SK-N-SH treated with all-trans-retinoic acid at 6 μM for 48 hours (cell line): ENCODE results near the gene MLYCD.

Source experiments
- ATAC-seq: fragments of 200-7000 bp; cut with Tn5 transposase; 3 replicates; pipeline ENCODE4 v1.9.1; 2020; ENCODE audit warnings: mild to moderate bottlenecking, moderate library complexity
- ARNTL ChIP-seq: fragments of 450-650 bp; formaldehyde crosslinking; IDR thresholded peaks from 2 replicates; pipeline ENCODE4 v1.5.0; 2020; ENCODE audit warnings: low read depth, mild to moderate bottlenecking, moderate library complexity, borderline replicate concordance
- BACH2 ChIP-seq: fragments of 250-450 bp; sonication (Bioruptor Pico); IDR thresholded peaks from 2 replicates; pipeline ENCODE4 v1.9.0; 2021; ENCODE audit warnings: mild to moderate bottlenecking, borderline replicate concordance
- CREB5 ChIP-seq: fragments of 250-450 bp; sonication (Bioruptor Pico); IDR thresholded peaks from 2 replicates; pipeline ENCODE4 v1.5.1; 2020; ENCODE audit warnings: low read depth, mild to moderate bottlenecking, moderate library complexity
- CSDC2 ChIP-seq: fragments of 250-450 bp; sonication (Bioruptor Pico); IDR thresholded peaks from 2 replicates; pipeline ENCODE4 v1.5.0; 2020; ENCODE audit warnings: mild to moderate bottlenecking, moderate library complexity
- CSRNP3 ChIP-seq: fragments of 250-450 bp; sonication (Bioruptor Pico); IDR thresholded peaks from 2 replicates; pipeline ENCODE4 v1.5.1; 2021; ENCODE audit warnings: mild to moderate bottlenecking, moderate library complexity
- ESRRG ChIP-seq: fragments of 250-450 bp; sonication (Bioruptor Pico); IDR thresholded peaks from 2 replicates; pipeline ENCODE4 v1.6.1; 2021; ENCODE audit warnings: mild to moderate bottlenecking
- ISL1 ChIP-seq: fragments of 250-450 bp; sonication (Bioruptor Pico); IDR thresholded peaks from 2 replicates; pipeline ENCODE4 v2.1.2; 2022; ENCODE audit warnings: mild to moderate bottlenecking, moderate library complexity
- OSR1 ChIP-seq: fragments of 250-450 bp; sonication (Bioruptor Pico); IDR thresholded peaks from 2 replicates; pipeline ENCODE4 v1.8.0; 2022; ENCODE audit warnings: moderate library complexity, mild to moderate bottlenecking, inconsistent platforms
- PATZ1 ChIP-seq: fragments of 250-450 bp; sonication (Bioruptor Pico); IDR thresholded peaks from 2 replicates; pipeline ENCODE4 v1.8.0; 2020; ENCODE audit warnings: mild to moderate bottlenecking, moderate library complexity, borderline replicate concordance
- POU6F1 ChIP-seq: fragments of 250-450 bp; sonication (Bioruptor Pico); IDR thresholded peaks from 2 replicates; pipeline ENCODE4 v1.8.0; 2021; ENCODE audit warnings: low read depth, mild to moderate bottlenecking, moderate library complexity, borderline replicate concordance
- PPARA ChIP-seq: fragments of 250-450 bp; sonication (Bioruptor Pico); IDR thresholded peaks from 2 replicates; pipeline ENCODE4 v1.5.0; 2020; ENCODE audit warnings: mild to moderate bottlenecking, borderline replicate concordance
- RARB ChIP-seq: fragments of 250-450 bp; sonication (Bioruptor Pico); IDR thresholded peaks from 2 replicates; pipeline ENCODE4 v1.8.0; 2021; ENCODE audit warnings: mild to moderate bottlenecking, moderate library complexity
- SNAI2 ChIP-seq: fragments of 250-450 bp; sonication (Bioruptor Pico); IDR thresholded peaks from 2 replicates; pipeline ENCODE4 v1.5.0; 2020; ENCODE audit warnings: mild to moderate bottlenecking, moderate library complexity
- TCF4 ChIP-seq: fragments of 250-450 bp; sonication (Bioruptor Pico); IDR thresholded peaks from 2 replicates; pipeline ENCODE4 v1.8.0; 2021; ENCODE audit warnings: mild to moderate bottlenecking, moderate library complexity, borderline replicate concordance
- TOX ChIP-seq: fragments of 250-450 bp; sonication (Bioruptor Pico); IDR thresholded peaks from 2 replicates; pipeline ENCODE4 v1.8.0; 2021; ENCODE audit warnings: mild to moderate bottlenecking, moderate library complexity, borderline replicate concordance
- TSHZ2 ChIP-seq: fragments of 250-450 bp; sonication (Bioruptor Pico); IDR thresholded peaks from 2 replicates; pipeline ENCODE4 v1.5.0; 2020; ENCODE audit warnings: mild to moderate bottlenecking, moderate library complexity
- ZC3H10 ChIP-seq: fragments of 250-450 bp; sonication (Bioruptor Pico); IDR thresholded peaks from 2 replicates; pipeline ENCODE4 v1.5.1; 2021; ENCODE audit warnings: mild to moderate bottlenecking, moderate library complexity
- ZFP3 ChIP-seq: fragments of 250-450 bp; sonication (Bioruptor Pico); IDR thresholded peaks from 2 replicates; pipeline ENCODE4 v1.5.0; 2020; ENCODE audit warnings: mild to moderate bottlenecking, moderate library complexity
- ZFP30 ChIP-seq: fragments of 450-650 bp; formaldehyde crosslinking; IDR thresholded peaks from 2 replicates; pipeline ENCODE4 v1.5.0; 2022; ENCODE audit warnings: mild to moderate bottlenecking, moderate library complexity
- ZNF565 ChIP-seq: fragments of 450-650 bp; formaldehyde crosslinking; conservative IDR thresholded peaks from 2 replicates; pipeline ENCODE4 v1.5.0; 2020; ENCODE audit warnings: low read depth, mild to moderate bottlenecking, moderate library complexity
- ZNF70 ChIP-seq: fragments of 450-650 bp; formaldehyde crosslinking; IDR thresholded peaks from 2 replicates; pipeline ENCODE4 v1.5.0; 2020; ENCODE audit warnings: mild to moderate bottlenecking, moderate library complexity
- ZNF8 ChIP-seq: fragments of 450-650 bp; formaldehyde crosslinking; IDR thresholded peaks from 2 replicates; pipeline ENCODE4 v1.5.0; 2020; ENCODE audit warnings: mild to moderate bottlenecking, moderate library complexity

The MLYCD gene

GRCh38 chr16:83965444-83966152 is 66.7 kb downstream of the MLYCD start:
- TF ChIP-seq OSR1 (CRISPR knock-in tag) (no peak), PATZ1 (CRISPR knock-in tag) (no peak), ZNF8 (CRISPR knock-in tag) (no peak), RARB (CRISPR knock-in tag) (no peak), TSHZ2 (CRISPR knock-in tag) (no peak), CREB5 (CRISPR knock-in tag) (no peak), ZFP30 (CRISPR knock-in tag) (no peak), ESRRG (no peak), ZC3H10 (no peak), ZFP3 (no peak), ZNF70 (no peak), POU6F1 (CRISPR knock-in tag) (no peak), SNAI2 (CRISPR knock-in tag) (no peak), ZNF565 (CRISPR knock-in tag) (no peak), CSRNP3 (no peak), ARNTL (no peak), ISL1 (CRISPR knock-in tag) (no peak), CSDC2 (no peak), PPARA (CRISPR knock-in tag) (no peak), BACH2 (CRISPR knock-in tag) (no peak)
- no peak; the same call in 2 of the 3 replicates for ATAC-seq

GRCh38 chr16:83966153-83966696 is 67.3 kb downstream of the MLYCD start:
- TF ChIP-seq ESRRG (no peak), ZNF70 (no peak), TCF4 (CRISPR knock-in tag) (no peak), ZFP30 (CRISPR knock-in tag) (no peak), ZC3H10 (no peak), ZNF8 (CRISPR knock-in tag) (no peak)
- no peak; the same call in 2 of the 3 replicates for ATAC-seq

- TF ChIP-seq ZNF8 (CRISPR knock-in tag) (no peak), TCF4 (CRISPR knock-in tag) (no peak), TOX (CRISPR knock-in tag) (no peak), POU6F1 (CRISPR knock-in tag) (no peak), ESRRG (no peak), BACH2 (CRISPR knock-in tag) (no peak), ZNF70 (no peak), CSDC2 (no peak), ARNTL (no peak), ZC3H10 (no peak), ISL1 (CRISPR knock-in tag) (no peak)
- ATAC-seq: no peak
Measured at GRCh38 chr16:83967091-83967490, 68.2 kb downstream of the MLYCD start.
